Epithelial cell of esophagus (primary cell): ENCODE results near the gene CXCL5.

Source experiments
- DNase-seq: peaks from one replicate; pipeline ENCODE4 v3.0.0; 2010; ENCODE audit warnings: low read depth
- H3K4me3 ChIP-seq: 2 replicates; pipeline ENCODE4 v1.5.1; 2011; ENCODE audit warnings: mild to moderate bottlenecking, low read length, control low read depth
- TF ChIP-seq, protein P1 (sequence below): IDR thresholded peaks from 2 replicates; pipeline ENCODE4 v1.5.1; 2011; ENCODE audit warnings: low read depth, mild to moderate bottlenecking, low read length, control low read depth, inconsistent platforms; ENCODE audit not compliant: insufficient read depth; ENCODE audit errors: missing control alignments

Gene CXCL5

DNA sequence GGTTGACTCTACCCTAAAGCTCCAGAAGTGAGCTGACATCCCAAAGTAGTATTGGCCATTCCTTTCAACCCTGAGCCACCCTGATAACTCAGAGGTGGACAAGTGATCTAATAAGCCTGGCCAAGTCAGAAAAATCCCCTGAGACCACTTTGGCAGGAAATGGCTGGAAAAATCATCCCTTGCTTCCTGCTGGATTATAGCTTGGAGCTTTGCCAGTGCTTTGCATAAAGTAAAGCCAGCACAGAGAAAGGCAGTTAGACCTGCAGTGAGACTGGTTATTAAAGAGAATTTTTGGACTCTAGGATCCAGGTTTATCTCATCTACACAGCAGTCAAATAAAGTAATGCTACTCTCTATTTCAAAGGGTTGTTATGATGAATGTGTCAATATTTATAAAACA, 33.6 kb upstream of the CXCL5 start:
- peak; percentile 23 for DNase-seq
- TF ChIP-seq, protein P1, sequence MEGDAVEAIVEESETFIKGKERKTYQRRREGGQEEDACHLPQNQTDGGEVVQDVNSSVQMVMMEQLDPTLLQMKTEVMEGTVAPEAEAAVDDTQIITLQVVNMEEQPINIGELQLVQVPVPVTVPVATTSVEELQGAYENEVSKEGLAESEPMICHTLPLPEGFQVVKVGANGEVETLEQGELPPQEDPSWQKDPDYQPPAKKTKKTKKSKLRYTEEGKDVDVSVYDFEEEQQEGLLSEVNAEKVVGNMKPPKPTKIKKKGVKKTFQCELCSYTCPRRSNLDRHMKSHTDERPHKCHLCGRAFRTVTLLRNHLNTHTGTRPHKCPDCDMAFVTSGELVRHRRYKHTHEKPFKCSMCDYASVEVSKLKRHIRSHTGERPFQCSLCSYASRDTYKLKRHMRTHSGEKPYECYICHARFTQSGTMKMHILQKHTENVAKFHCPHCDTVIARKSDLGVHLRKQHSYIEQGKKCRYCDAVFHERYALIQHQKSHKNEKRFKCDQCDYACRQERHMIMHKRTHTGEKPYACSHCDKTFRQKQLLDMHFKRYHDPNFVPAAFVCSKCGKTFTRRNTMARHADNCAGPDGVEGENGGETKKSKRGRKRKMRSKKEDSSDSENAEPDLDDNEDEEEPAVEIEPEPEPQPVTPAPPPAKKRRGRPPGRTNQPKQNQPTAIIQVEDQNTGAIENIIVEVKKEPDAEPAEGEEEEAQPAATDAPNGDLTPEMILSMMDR: no peak
- H3K4me3 ChIP-seq: no peak overlapping the region

- no peak for DNase-seq
- H3K4me3 ChIP-seq: no peak overlapping the region
- TF ChIP-seq, protein P1: no peak
Measured at GRCh38 chr4:74031576-74031975, 33.1 kb upstream of the CXCL5 start.

DNA sequence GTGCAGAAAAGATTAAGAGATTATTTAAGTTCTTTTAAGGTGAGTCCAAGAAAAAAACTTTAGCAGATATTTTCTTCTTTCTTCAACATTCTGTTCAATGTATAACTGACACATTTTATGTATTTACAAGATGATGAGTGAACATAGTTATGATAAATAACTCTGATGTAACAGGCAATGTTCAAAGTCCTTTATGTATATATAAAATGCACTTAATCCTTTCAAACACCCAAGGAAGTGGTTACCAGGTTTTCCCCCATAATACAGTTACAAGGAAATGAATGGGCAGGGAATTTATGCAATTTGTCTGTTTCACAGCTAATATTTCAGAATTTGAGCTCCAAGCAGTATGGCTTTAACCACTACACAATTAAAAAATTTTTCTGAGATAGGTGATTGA, 31.8 kb upstream of the CXCL5 start:
- no peak for DNase-seq
- TF ChIP-seq, protein P1: no peak
- no peak overlapping the region for H3K4me3 ChIP-seq

DNA sequence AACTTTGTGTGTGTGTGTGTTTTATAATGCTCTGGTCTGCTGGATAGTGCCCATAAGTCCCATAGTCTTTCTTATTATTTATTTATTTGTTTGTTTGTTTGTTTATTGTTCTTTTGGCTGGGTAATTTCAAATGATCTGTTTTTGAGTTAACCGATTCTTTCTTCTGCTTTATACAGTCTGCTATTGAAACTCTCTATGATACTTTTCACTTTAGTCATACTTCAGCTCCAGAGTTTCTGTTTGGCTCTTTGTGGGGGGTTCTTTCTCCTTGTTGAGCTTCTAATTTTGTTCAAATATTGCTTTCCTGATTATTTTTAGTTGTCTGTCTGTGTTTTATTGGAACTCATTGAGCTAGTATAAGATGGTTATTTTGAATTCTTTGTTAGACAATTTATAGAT, 30.0 kb upstream of the CXCL5 start:
- TF ChIP-seq, protein P1: no peak
- DNase-seq: no peak
- H3K4me3 ChIP-seq: no peak overlapping the region

- TF ChIP-seq, protein P1: no peak
- DNase-seq: no peak
- H3K4me3 ChIP-seq: no peak overlapping the region
Measured at GRCh38 chr4:74023709-74024108, 25.2 kb upstream of the CXCL5 start.

- no peak for DNase-seq
- TF ChIP-seq, protein P1: no peak
- H3K4me3 ChIP-seq: no peak overlapping the region
Measured at GRCh38 chr4:74021601-74022000, 23.1 kb upstream of the CXCL5 start.

DNA sequence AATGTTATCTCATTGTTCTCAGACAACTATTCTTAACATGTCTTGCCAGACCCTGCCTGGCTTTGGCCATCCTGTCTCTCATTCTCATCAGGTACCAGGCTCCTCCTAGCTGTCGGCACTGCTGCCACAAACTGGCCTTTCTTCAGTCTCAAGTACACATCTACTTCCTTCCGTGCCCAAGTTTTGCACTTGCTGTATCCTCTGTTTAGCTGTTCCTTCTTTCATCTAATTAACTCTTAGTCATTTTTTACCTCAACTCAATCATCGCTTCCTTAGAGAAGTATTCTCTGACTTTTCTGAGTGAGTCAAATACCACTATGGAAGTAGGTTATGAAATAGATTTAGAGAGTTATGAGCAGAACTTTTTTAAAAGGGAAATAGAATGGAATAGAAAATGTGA, 20.3 kb upstream of the CXCL5 start:
- no peak overlapping the region for H3K4me3 ChIP-seq
- DNase-seq: peak; percentile 68
- TF ChIP-seq, protein P1: peak; percentile 17
